Endothelial cell of umbilical vein (primary cell): ENCODE measurements around the gene C14orf39. TPM values are rescaled to one million over a fixed set of nuclear protein-coding genes. Genes with fewer than 3 reads are reported as not detected.

Experiments used
- BruUV-seq: library from RNA; stranded (reverse); fragments of 400-500 nt; replicated peaks from 2 replicates; lab custom pipeline; 2021; lab: Mats Ljungman, UMichigan
- CTCF ChIA-PET: fragments of 300-600, 350-600 bp; sonication (Branson Sonifier 250); formaldehyde crosslinking; loops from one replicate; lab custom pipeline; 2021; ENCODE audit warnings: antibody characterized with exemption, inconsistent platforms; lab: Charles Lee
- POLR2A ChIA-PET: fragments of 300-600, 350-600 bp; sonication (Branson Sonifier 250); formaldehyde crosslinking; loops from one replicate; lab custom pipeline; 2021; ENCODE audit warnings: antibody characterized with exemption, inconsistent platforms; lab: Charles Lee
- DNase-seq: peaks from one replicate; pipeline ENCODE4 v3.0.0-alpha.2; 2011; ENCODE audit warnings: low read depth, low spot score
- FAIRE-seq: peaks from 2 replicates; lab custom pipeline; 2011; peaks lifted over from hg19 to GRCh38; lab: Jason Lieb, UNC
- H2AFZ ChIP-seq: 2 replicates; pipeline ENCODE4 v1.6.0; 2012; ENCODE audit warnings: low read depth, low read length, control low read depth, inconsistent platforms
- H3K27ac ChIP-seq: 2 replicates; pipeline ENCODE4 v1.5.1; 2011; ENCODE audit warnings: low read depth, mild to moderate bottlenecking, control low read depth, low read length, moderate library complexity; ENCODE audit not compliant: insufficient read depth
- H3K27me3 ChIP-seq, 2 experiments: 2 replicates each; pipeline versions ENCODE4 v1.6.0 to v1.6.1; 2011; ENCODE audit warnings: low read length in 2 of 2, mixed read lengths in 1 of 2; ENCODE audit not compliant: control insufficient read depth in 2 of 2, insufficient read depth in 2 of 2
- H3K36me3 ChIP-seq, 2 experiments: 2 replicates in 1 of 2; 3 replicates in 1 of 2; pipeline ENCODE4 v1.5.1; 2011; ENCODE audit warnings: low read length in 2 of 2, mild to moderate bottlenecking in 1 of 2, moderate library complexity in 1 of 2; ENCODE audit not compliant: control insufficient read depth in 2 of 2, insufficient read depth in 2 of 2; ENCODE audit errors: extremely low read depth in 1 of 2
- H3K4me1 ChIP-seq: 3 replicates; pipeline ENCODE4 v1.5.1; 2011; ENCODE audit warnings: mild to moderate bottlenecking, low read length; ENCODE audit not compliant: control insufficient read depth, insufficient read depth; ENCODE audit errors: extremely low read depth
- H3K4me2 ChIP-seq: 2 replicates; pipeline ENCODE4 v1.6.1; 2011; ENCODE audit warnings: low read length, control low read depth, mixed read lengths; ENCODE audit not compliant: insufficient read depth
- H3K4me3 ChIP-seq, 3 experiments: fragments of 200-600 bp in 1 of 3; sonication (generic), shearing (Covaris generic) in 1 of 3; replicated peaks in 1 of 3; 2 replicates each; pipeline ENCODE4 v1.5.1; 2011 to 2016; ENCODE audit warnings: control low read depth in 3 of 3, low read length in 3 of 3, mild to moderate bottlenecking in 2 of 3, inconsistent platforms in 1 of 3, low read depth in 1 of 3, moderate library complexity in 1 of 3; ENCODE audit not compliant: insufficient read depth in 1 of 3
- H3K79me2 ChIP-seq: 2 replicates; pipeline ENCODE4 v1.6.0; 2012; ENCODE audit warnings: low read length, inconsistent platforms; ENCODE audit not compliant: control insufficient read depth, insufficient read depth
- H3K9ac ChIP-seq: replicated peaks from 2 replicates; pipeline ENCODE3; 2011; ENCODE audit warnings: low read length, control low read depth; ENCODE audit not compliant: insufficient read depth; ENCODE audit errors: extremely low read depth
- H3K9me1 ChIP-seq: replicated peaks from 3 replicates; pipeline ENCODE4 v1.6.0; 2011; ENCODE audit warnings: mild to moderate bottlenecking, low read length; ENCODE audit not compliant: control insufficient read depth, insufficient read depth; ENCODE audit errors: extremely low read depth
- H3K9me3 ChIP-seq: replicated peaks from 2 replicates; pipeline ENCODE4 v1.5.1; 2012; ENCODE audit warnings: low read length, inconsistent platforms; ENCODE audit not compliant: control insufficient read depth, insufficient read depth
- H4K20me1 ChIP-seq: replicated peaks from 2 replicates; pipeline ENCODE3; 2011; ENCODE audit warnings: mild to moderate bottlenecking, low read length; ENCODE audit not compliant: control insufficient read depth, insufficient read depth; ENCODE audit errors: extremely low read depth
- EZH2 ChIP-seq: IDR thresholded peaks from 2 replicates; pipeline ENCODE4 v1.6.1; 2012; ENCODE audit warnings: borderline replicate concordance, low read depth, mild to moderate bottlenecking, moderate library complexity, low read length, inconsistent platforms; ENCODE audit not compliant: severe bottlenecking
- FOS ChIP-seq: IDR thresholded peaks from 2 replicates; pipeline ENCODE4 v1.6.1; 2011; ENCODE audit warnings: mild to moderate bottlenecking, low read length, moderate library complexity, borderline replicate concordance; ENCODE audit not compliant: insufficient read depth
- GATA2 ChIP-seq: IDR thresholded peaks from 2 replicates; pipeline ENCODE4 v1.7.0; 2011; ENCODE audit warnings: low read depth, mild to moderate bottlenecking, moderate library complexity, mixed read lengths, low read length; ENCODE audit not compliant: insufficient read length, insufficient read depth
- JUN ChIP-seq: IDR thresholded peaks from 2 replicates; pipeline ENCODE4 v1.6.1; 2011; ENCODE audit warnings: borderline replicate concordance, low read depth; ENCODE audit not compliant: insufficient read length, insufficient read depth
- MYC ChIP-seq: IDR thresholded peaks from one replicate; pipeline ENCODE4 v1.6.1; 2011; ENCODE audit warnings: mild to moderate bottlenecking, low read depth, low read length
- POLR2A ChIP-seq: IDR thresholded peaks from 2 replicates; pipeline ENCODE4 v1.6.1; 2012; ENCODE audit warnings: low read depth, mild to moderate bottlenecking, control low read depth, low read length
- POLR2AphosphoS5 ChIP-seq: IDR thresholded peaks from 2 replicates; pipeline ENCODE4 v1.6.1; 2012; ENCODE audit warnings: low read depth, mild to moderate bottlenecking, control low read depth, low read length, moderate library complexity; ENCODE audit not compliant: insufficient read depth
- dilution Hi-C: fragments of 300-500 bp; cut with MboI; formaldehyde crosslinking; loops from one replicate; pipeline ENCODE4 v1.15.0; 2019; ENCODE audit warnings: low sequenced_read_pairs; ENCODE audit not compliant: extremely low pct_ligation_motif_present
- intact Hi-C: fragments of 100-400 bp; cut with micrococcal nuclease; formaldehyde crosslinking; loops from one replicate; pipeline ENCODE4 v1.10.0; 2022
- polyA plus RNA-seq, 4 experiments: library from polyadenylated mRNA; depleted of rRNA in 3 of 4; stranded (reverse) in 3 of 4; unstranded in 1 of 4; fragments of >200 nt; gene quantifications; 2 replicates each; pipeline versions ENCODE4 v1.2.1 to v1.2.3, GENCODE V29; 2011 to 2012; ENCODE audit warnings: missing spikeins in 1 of 4
- total RNA-seq: library from RNA; stranded (reverse); gene quantifications from 2 replicates; pipeline ENCODE4 v1.2.3, GENCODE V29; 2021
- TF ChIP-seq, protein P1 (sequence below), 2 donors: IDR thresholded peaks; 1 replicate in 1 of 2; 2 replicates in 1 of 2; pipeline ENCODE4 v1.5.1; 2011; ENCODE audit warnings: low read length in 2 of 2, mild to moderate bottlenecking in 2 of 2, moderate library complexity in 2 of 2, control low read depth in 1 of 2, inconsistent platforms in 1 of 2, low read depth in 1 of 2; ENCODE audit not compliant: insufficient read depth in 1 of 2; ENCODE audit errors: extremely low read depth in 1 of 2
- TF ChIP-seq, protein P2 (sequence below): IDR thresholded peaks from 2 replicates; pipeline ENCODE4 v1.6.1; 2011; ENCODE audit not compliant: insufficient read depth, insufficient read length

C14orf39 gene
- total and polyA plus RNA-seq, 2 donors (not counting 3 experiments of a cell fraction or from before 2014, with no cell fraction given) = not detected

DNA sequence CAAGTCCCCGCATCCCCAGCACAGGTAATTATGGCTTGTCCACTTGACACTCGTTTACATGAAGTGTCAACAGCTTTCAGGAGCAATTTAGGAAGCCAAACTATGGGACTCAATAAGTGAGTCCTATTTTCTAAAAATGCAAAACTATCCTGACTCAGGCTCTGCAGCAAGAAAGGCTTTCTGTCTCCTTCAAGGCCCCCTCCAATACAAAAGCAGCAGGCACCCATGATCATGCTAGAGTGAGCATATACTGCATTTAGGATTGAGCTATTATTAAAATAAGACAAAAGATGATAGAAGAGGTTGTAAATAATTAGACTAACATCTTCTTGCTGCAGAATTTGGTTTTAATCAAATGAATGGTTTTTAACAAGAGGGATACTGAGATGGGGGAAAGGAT is 26.3 kb upstream of the C14orf39 start:
- POLR2A ChIA-PET = no interaction called here
- Histone ChIP-seq H3K27ac (no peak overlapping the region), H3K9me3 (no peaks in the 10 kb centered on the region), H3K4me2 (no peak overlapping the region), H2AFZ (no peak overlapping the region), H3K79me2 (no peaks in the 10 kb centered on the region), H3K9ac (no peak overlapping the region), H3K4me3 (no peak overlapping the region), H3K36me3 (no peaks in the 10 kb centered on the region), H4K20me1 (no peaks in the 10 kb centered on the region), H3K9me1 (no peaks in the 10 kb centered on the region), H3K27me3 (peaks cover 88 to 100% of the 10 kb centered on the region in 2 experiments), H3K4me1 (peaks cover 3% of the 10 kb centered on the region)
- dilution Hi-C loops (no loop called here), intact Hi-C loops (no loop called here)
- CTCF ChIA-PET = interaction anchor here (0.8 to 1.2 kb wide), 2 partner anchors 162 to 180 kb away, joined by 3 read pairs; no protein-coding TSS in a partner anchor
- DNase-seq = no peak
- TF ChIP-seq MYC (no peak), JUN (no peak), GATA2 (no peak), EZH2 (no peak), FOS (no peak), POLR2A (no peak), POLR2AphosphoS5 (no peak)
- TF ChIP-seq, protein P1, sequence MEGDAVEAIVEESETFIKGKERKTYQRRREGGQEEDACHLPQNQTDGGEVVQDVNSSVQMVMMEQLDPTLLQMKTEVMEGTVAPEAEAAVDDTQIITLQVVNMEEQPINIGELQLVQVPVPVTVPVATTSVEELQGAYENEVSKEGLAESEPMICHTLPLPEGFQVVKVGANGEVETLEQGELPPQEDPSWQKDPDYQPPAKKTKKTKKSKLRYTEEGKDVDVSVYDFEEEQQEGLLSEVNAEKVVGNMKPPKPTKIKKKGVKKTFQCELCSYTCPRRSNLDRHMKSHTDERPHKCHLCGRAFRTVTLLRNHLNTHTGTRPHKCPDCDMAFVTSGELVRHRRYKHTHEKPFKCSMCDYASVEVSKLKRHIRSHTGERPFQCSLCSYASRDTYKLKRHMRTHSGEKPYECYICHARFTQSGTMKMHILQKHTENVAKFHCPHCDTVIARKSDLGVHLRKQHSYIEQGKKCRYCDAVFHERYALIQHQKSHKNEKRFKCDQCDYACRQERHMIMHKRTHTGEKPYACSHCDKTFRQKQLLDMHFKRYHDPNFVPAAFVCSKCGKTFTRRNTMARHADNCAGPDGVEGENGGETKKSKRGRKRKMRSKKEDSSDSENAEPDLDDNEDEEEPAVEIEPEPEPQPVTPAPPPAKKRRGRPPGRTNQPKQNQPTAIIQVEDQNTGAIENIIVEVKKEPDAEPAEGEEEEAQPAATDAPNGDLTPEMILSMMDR (IDR thresholded peaks at IDR 0.05; ENCODE audit: extremely low read depth in 1 of 2, insufficient read depth in 1 of 2, low read depth in 1 of 2, low read length in 2 of 2) = no peak
- TF ChIP-seq, protein P2, sequence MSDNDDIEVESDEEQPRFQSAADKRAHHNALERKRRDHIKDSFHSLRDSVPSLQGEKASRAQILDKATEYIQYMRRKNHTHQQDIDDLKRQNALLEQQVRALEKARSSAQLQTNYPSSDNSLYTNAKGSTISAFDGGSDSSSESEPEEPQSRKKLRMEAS = no peak
- BruUV-seq = no TSS peak
- no peak for FAIRE-seq
